Mammary epithelial cell (primary cell): ENCODE results near the gene BAG5.

Experiments
- EZH2 ChIP-seq: IDR thresholded peaks from 2 replicates; pipeline ENCODE4 v1.6.1; 2012; ENCODE audit warnings: low read length, inconsistent platforms, borderline replicate concordance
- TF ChIP-seq, protein P1 (sequence below), 2 donors: IDR thresholded peaks in 1 of 2; conservative IDR thresholded peaks in 1 of 2; 2 replicates each; pipeline ENCODE4 v1.5.1; 2011 to 2012; ENCODE audit warnings: inconsistent platforms in 2 of 2, low read length in 2 of 2, mild to moderate bottlenecking in 2 of 2, control low read depth in 1 of 2, low read depth in 1 of 2; ENCODE audit not compliant: insufficient read depth in 1 of 2; ENCODE audit errors: extremely low read depth in 1 of 2

DNA sequence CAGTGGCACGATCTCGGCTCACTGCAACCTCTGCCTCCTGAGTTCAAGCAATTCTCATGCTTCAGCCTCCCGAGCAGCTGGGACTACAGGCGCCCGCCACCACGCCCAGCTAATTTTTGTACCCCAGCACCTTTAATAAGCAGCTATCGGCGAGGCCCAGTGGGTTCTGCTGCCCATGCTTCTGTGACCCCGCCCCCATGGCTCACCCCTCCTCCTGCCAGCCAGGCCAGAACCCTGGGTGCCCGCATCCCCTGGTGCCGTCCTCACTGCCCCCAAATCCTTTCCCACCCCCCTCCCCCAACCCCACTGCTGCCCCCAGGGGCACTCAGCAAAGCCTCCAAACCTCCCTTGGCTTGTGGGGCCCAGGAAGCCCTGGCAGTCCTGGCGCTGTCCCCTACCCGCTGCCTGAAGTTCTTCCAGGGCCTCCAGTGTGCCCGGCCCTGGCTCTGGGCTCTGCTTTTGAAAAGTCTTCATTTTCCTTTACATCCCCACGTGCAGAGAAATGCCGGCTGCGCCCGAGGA is 14.5 kb downstream of the BAG5 start:
- TF ChIP-seq, protein P1, sequence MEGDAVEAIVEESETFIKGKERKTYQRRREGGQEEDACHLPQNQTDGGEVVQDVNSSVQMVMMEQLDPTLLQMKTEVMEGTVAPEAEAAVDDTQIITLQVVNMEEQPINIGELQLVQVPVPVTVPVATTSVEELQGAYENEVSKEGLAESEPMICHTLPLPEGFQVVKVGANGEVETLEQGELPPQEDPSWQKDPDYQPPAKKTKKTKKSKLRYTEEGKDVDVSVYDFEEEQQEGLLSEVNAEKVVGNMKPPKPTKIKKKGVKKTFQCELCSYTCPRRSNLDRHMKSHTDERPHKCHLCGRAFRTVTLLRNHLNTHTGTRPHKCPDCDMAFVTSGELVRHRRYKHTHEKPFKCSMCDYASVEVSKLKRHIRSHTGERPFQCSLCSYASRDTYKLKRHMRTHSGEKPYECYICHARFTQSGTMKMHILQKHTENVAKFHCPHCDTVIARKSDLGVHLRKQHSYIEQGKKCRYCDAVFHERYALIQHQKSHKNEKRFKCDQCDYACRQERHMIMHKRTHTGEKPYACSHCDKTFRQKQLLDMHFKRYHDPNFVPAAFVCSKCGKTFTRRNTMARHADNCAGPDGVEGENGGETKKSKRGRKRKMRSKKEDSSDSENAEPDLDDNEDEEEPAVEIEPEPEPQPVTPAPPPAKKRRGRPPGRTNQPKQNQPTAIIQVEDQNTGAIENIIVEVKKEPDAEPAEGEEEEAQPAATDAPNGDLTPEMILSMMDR (conservative IDR thresholded peaks at IDR 0.05 in 1 of 2, IDR thresholded peaks at IDR 0.05 in 1 of 2; ENCODE audit: extremely low read depth in 1 of 2, insufficient read depth in 1 of 2, low read depth in 1 of 2, low read length in 2 of 2), result no peak
- TF ChIP-seq EZH2, result no peak
